Stimulated activated CD8-positive, alpha-beta memory T cell treated with anti-CD3 and anti-CD28 coated beads, Interleukin-15, amount 100 ng/mL, for 24 hours (primary cell): Measurements from ENCODE around the gene PFN3.

Source experiments
- DNase-seq: peaks from one replicate; pipeline ENCODE4 v3.0.0-alpha.2; 2020; ENCODE audit warnings: low read depth

Gene PFN3

DNA sequence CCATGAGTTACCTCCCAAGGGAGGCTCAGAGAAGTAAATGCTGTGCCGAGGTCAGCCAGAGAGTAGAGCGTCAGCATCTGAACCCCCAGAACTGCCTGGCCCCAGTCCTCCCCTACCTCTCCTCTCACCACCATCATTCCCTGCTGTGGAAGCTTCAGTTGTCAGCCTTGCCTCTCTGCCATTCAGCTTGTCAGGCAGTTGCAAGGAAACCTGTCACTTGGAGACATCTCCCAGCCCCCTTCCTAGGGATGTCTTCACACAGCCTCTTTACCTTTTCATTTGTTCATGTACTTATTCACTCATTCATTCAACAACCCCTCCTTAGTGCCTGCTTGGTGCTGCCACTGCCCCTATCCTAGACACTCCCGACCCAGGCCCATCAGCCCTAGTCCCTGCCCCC is 40.6 kb downstream of the PFN3 start:
- DNase-seq = no peak

DNA sequence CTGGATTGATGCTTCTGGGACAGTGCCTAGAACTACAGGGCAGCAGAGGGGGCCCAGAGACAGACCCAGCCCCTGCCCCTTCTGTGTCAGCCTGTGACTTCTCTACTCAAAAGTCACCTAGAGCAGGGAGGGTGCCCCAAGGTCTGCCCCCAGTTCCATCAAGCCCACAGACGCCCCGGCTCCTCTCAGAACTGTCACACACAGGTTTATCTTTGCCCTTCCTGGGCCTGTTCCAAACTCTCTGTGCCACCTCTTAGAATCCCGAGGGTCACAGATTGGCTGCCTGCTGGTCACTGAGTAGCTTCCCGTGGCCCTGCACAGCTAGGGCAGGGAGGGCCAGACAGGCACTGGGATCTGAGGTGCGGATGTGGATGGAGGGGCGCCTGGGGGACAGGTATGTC is 41.0 kb downstream of the PFN3 start:
- no peak for DNase-seq

DNA sequence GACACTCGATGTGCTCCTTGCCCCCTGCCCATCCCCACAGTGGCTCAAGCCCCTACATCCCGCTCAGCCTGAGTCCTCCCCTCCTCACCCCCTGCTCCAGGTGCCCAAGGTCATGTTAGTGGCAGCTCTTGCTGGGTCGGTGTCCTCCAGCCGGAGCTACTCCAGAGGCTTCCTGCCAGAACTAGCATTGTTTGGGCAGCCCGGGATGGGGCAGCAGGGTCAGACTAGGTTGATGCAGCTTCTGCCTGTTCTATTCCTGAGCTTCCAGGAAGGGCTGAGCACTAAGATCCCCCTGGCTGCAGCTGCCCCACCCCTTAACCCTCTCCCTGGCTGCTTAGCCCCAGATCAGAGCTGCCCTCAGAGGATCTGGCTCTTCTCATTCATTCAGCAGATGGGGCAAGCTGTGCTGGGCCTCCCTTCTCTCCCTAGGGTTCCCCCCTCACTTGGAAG is 42.1 kb downstream of the PFN3 start:
- no peak for DNase-seq

DNA sequence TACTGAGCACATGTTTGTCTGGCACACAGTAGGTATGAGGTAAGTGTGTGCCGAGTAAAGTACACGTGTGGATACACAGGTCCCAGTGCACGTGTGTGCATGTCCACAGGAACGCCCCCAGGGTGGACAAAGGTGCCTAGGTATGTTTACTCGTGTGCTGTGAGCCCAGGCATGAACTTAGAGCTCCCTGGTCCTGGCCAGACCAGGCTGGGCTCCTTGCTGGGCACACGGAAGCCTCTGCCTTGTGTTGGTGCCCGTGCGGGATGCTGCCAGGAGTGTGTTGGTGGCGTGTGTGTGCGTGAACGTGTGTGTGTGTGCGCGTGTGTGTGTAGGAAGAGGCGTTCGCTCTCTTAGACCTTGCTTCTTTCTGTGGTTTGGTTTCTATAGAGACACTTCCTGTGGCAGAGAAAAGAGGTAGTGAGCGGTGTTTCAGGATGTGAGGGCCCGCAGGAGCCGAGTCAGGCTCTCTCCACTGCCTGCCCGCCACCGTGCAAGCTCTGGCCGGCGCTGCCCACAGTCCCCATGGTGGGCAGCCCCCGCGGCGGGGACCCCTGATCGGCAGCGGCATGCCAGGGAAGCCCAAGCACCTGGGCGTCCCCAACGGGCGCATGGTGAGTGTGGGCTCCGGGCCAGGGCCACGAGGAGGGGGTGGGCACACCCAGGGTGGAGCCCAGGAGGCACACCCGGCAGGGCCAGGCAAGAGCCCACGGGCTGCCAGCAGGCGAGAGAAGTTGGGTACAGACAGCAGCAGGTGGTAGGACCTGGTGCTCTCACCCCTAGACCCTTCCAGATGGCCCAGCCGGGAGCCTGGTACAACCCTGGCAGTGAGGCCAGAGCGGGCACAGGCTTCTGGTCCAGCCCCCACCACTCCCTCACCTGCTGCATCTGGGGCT is 42.8 kb downstream of the PFN3 start, which contains the start of gene RGS14:
RGS14 (plus strand) TSS at position 466 of the 893 bp plus-strand sequence; CDS start at position 567, 101 bp downstream.
- DNase-seq = no peak

DNA sequence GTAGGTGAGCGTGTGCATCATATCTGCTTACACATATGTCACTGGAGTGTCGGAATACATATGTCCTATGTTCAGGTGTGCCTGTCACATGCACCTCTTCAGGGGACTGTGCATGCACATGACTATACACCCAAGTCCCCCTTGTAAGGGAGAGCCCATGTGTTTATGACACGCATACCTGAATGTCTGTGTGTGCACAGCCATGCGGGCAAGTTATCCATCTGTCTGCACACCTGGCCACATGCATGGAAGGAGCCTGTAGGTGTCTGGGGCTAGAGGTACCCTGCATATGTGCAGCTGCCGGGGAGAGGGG is 43.4 kb downstream of the PFN3 start:
- DNase-seq = no peak

DNA sequence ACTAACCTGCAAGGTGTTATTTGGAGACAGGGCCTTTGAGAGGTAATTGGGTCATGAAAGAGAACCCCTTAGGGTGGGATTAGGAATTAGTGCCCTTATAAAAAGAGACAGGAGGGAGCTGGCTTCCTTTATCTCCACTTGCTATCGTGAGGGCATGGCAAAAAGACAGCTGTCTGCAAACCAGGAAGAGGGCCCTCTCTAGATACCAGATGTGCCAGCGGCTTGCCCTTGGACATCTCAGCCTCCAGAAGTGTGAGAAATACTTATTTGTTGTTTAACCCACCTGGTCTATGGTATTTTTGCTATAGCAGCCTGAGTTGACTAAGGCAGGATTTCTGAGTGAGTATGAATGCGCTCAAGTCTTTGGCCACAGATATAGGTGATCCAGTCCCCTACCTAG is 43.7 kb downstream of the PFN3 start:
- DNase-seq = no peak

DNA sequence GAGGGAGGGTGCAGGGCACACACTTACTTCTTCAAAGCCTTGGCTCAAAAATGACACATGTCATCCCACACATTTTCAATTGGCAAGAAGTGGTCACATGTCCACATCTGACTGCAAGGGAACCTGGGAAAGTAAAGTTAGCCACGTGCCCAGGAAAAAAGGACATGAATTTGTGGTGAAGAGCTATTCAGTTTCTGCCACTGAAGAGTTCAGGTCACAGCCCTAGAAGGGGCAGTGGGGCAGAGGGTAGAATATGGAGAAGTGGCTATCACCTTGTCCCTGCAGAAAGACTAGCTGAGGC is 44.6 kb downstream of the PFN3 start:
- no peak for DNase-seq

DNA sequence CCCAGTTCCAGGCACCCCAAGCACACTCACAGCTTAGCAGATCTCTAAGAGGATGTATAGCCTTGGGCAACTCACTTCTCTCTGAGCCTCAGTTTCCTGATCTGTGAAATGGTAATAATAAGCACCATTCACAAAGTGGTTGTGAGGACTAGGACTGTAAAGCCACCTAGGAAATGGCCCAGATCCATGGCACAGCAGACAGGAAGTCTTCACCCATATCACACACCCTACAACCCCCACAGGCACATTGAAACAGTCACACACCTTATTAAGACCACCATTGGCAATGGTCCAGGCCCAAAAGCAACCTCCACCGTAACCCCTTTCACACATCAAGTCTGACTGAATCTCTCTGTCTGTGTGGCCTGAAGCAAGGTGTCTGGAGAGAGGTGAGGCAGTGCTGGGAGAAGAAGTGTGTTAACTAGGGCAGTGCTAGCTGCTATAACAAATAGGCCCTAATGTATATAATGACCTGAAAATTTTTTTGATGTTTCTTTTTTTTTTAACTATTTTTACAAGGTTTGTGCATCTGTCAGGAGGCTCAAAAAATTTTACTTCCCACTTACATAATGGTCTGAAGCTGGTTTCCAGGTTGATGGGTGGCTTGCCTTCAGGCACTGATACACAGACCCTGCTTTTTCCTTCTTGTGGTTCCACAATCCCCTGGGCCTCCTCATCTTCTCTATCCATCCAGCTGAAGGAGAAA is 45.1 kb downstream of the PFN3 start:
- no peak for DNase-seq

DNA sequence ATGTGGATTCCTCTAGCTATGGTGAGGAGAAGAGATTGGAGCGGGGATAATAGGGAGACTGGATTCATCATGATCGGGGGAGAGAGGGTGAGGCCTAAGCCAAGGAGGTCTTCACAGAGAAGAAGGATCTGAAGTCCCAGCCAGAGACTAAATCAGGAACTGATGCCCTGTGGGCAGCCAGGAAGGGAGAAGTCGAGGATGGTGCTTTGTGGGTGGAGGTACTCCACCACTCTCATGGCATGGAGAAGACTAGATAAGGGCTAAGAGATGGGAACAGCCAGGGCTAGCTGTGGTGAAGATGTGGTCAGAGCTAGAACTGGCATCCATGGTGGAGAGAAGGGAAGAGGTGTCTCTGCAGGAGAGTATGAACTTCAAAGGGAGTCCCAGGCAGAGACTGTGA is 45.8 kb downstream of the PFN3 start:
- DNase-seq = no peak

DNA sequence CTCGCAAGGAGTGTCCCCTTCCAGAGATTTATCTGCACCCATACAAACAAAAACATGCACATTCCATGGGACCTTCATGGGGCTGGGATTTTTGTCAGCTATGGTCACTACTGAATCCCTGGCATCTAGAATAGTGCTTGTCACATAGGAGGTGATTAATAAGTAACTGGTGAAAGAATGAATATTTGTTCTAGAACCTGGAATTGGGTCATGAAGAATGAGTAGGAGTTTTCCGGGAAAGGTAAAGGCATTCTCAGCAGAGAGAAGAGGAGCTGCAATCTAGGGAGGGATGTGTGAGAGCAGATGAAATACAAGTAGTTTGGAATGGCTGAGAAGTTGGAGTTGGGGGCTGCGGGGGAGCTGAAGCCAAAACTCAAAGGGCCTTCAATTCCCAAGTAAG is 46.2 kb downstream of the PFN3 start:
- no peak for DNase-seq

DNA sequence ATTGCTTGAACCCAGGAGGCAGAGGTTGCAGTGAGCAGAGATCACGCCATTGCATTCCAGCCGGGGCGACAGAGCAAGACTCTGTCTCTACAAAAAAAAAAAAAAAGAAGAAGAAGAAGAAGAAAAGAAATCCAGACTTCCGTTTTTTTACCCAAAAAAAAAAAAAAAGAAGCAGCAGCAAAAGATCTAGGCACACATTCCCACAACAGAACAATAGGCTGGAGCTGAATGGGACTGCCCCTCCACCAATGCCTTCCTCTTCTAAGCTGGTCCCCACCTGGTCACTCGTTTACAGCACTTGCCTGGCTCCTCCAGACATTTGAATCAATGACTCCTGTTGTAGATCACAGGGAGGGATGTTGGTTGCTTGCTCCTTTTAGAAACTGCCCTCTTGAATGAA is 47.4 kb downstream of the PFN3 start:
- DNase-seq = no peak

DNA sequence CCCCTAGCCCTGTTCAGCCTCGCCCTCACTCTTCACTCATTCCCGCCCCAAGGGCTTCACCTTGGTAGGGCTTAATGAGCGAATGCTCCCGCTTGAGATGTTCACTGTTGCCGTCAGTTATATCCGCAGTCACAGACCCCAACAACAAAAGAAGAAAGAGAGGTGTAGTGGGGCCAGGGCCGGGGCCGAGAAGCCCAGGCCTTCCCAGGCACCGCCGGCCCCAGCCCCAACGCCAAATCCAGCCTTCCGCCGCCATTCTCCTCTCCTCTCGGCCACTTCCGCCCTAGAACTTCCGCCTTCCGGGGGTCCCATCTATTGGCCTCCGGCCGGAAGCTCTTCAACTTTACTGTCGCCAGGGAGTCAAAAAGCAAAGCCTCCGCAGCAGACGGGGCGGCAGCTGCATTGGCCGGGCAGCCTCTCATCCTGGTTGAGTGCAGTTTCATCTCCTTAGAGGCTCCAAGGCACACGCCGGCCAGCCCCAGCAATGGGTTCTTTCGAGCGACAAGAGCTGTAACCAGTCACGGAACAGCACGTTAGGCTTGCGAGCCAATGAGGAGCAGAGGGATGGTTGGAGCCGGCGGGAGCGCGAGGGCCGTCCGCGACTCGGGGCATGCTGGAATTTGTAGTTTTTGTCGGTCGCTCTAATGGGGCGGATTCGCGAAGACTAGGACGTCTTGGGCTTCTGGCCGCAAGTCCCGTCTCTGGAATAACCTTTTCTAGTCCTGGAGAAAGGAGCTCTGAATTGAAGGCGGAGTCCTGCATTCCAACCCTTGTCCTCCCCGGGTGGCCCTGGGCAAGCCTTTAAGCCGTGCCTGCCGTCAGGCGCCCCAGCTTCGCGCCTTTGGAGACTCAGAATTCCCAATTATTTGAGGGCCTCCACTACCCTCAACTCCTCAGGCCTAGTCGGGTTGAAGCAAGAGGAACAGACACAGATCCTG is 48.8 kb downstream of the PFN3 start, which contains the start of gene LMAN2:
LMAN2 (minus strand) TSS at position 277 of the 938 bp plus-strand sequence; CDS start at position 256, 21 bp downstream.
- peak; percentile 67 for DNase-seq

DNA sequence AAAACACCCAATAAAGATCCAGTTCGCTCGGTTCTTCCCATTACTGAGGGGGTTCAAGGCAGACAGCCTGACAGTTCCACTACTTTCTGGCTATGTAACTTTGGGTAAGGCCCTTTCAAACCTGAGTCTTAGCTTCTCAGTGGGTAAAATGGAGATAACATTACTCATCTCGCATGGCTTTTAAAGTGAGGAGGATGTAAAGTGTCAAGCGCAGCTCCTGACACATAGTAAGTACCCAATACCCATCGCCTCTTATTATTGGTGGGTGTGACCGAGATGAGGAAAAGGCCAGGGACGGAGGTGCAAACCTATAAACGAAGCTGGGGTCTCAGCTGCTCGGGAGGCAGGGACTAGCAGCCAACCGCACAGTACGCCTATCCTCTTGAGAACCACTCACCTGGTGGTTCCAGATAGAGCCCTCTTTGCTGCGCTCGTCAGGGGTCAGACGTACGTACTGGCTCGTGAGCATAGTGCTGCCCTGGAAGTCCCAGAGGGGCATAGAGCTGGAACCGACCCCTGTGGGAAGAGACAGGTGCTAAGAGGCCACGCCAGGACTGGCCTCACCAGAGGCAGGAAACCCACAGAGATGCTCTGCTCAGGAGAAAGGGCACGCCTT is 49.6 kb downstream of the PFN3 start:
- no peak for DNase-seq
